DND-41 (cell line): Measurements from ENCODE around the gene S100A9.

Experiments used
- EZH2 ChIP-seq: IDR thresholded peaks from 3 replicates; pipeline ENCODE4 v1.6.1; 2012; ENCODE audit warnings: borderline replicate concordance, low read depth, mild to moderate bottlenecking, moderate library complexity, low read length, inconsistent platforms; ENCODE audit not compliant: severe bottlenecking
- TF ChIP-seq, protein P1 (sequence below): IDR thresholded peaks from 2 replicates; pipeline ENCODE4 v1.5.1; 2012; ENCODE audit warnings: borderline replicate concordance, low read length, moderate library complexity, mild to moderate bottlenecking; ENCODE audit not compliant: poor library complexity, severe bottlenecking; ENCODE audit errors: extremely low read depth

DNA sequence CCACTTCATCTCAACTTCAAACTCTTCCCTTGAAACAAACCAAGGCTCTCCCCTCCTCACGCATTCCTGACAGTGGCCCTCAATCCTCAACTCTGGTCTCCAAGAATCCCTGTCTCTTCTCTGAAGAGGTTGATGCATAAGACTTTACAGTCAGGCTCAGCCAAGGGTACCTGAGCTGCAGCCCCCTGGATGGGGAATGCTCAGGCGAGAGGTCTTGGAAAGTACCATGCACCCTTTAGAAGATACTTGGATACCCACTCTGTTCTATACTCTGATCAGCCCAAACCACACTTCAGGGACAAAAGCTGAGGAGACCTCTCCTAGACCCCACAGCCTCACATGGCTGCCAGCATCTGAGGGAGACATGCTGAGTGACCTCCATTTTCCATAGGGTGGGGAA lies 44.4 kb upstream of the S100A9 start:
- TF ChIP-seq, protein P1, sequence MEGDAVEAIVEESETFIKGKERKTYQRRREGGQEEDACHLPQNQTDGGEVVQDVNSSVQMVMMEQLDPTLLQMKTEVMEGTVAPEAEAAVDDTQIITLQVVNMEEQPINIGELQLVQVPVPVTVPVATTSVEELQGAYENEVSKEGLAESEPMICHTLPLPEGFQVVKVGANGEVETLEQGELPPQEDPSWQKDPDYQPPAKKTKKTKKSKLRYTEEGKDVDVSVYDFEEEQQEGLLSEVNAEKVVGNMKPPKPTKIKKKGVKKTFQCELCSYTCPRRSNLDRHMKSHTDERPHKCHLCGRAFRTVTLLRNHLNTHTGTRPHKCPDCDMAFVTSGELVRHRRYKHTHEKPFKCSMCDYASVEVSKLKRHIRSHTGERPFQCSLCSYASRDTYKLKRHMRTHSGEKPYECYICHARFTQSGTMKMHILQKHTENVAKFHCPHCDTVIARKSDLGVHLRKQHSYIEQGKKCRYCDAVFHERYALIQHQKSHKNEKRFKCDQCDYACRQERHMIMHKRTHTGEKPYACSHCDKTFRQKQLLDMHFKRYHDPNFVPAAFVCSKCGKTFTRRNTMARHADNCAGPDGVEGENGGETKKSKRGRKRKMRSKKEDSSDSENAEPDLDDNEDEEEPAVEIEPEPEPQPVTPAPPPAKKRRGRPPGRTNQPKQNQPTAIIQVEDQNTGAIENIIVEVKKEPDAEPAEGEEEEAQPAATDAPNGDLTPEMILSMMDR = no peak
- TF ChIP-seq EZH2 = no peak
